Natural killer cell (primary cell): ENCODE results near the gene ETV6. TPM values are rescaled to one million over a fixed set of nuclear protein-coding genes. Genes with fewer than 3 reads are reported as not detected.

Experiments used
- ATAC-seq, 3 donors: fragments of 150-1000 bp in 2 of 3; fragments of 200-7000 bp in 1 of 3; cut with Tn5 transposase; 1 replicate in 1 of 3; 2 replicates in 2 of 3; pipeline ENCODE4 v1.10.0; 2021; ENCODE audit warnings: mild to moderate bottlenecking in 2 of 3, moderate library complexity in 2 of 3
- DNase-seq, 2 donors: peaks; one replicate each; pipeline versions ENCODE4 v3.0.0 to v3.0.0-alpha.2; 2013 to 2021; ENCODE audit warnings: mixed read lengths in 1 of 2
- H3K27ac ChIP-seq: one replicate; pipeline ENCODE4 v1.5.1; 2013; ENCODE audit warnings: mild to moderate bottlenecking, low read length
- H3K27me3 ChIP-seq: one replicate; pipeline ENCODE4 v1.6.1; 2013; ENCODE audit warnings: low read length; ENCODE audit not compliant: control insufficient read depth, insufficient read depth
- H3K36me3 ChIP-seq: one replicate; pipeline ENCODE4 v1.6.1; 2013; ENCODE audit warnings: low read length; ENCODE audit not compliant: control insufficient read depth, insufficient read depth
- H3K4me1 ChIP-seq: one replicate; pipeline ENCODE4 v1.6.1; 2013; ENCODE audit warnings: low read length; ENCODE audit not compliant: control insufficient read depth, insufficient read depth
- H3K4me3 ChIP-seq: one replicate; pipeline ENCODE4 v1.5.1; 2013; ENCODE audit warnings: low read length
- H3K9me3 ChIP-seq: one replicate; pipeline ENCODE4 v1.6.1; 2013; ENCODE audit warnings: low read length; ENCODE audit not compliant: control insufficient read depth, insufficient read depth
- H3K27ac Mint-ChIP-seq, 2 donors: one replicate each; pipeline ENCODE4 v1.8.0; 2022; ENCODE audit warnings: mild to moderate bottlenecking in 2 of 2, mixed read lengths in 2 of 2, moderate library complexity in 1 of 2
- H3K27me3 Mint-ChIP-seq, 2 donors: one replicate each; pipeline ENCODE4 v1.8.0; 2022; ENCODE audit warnings: low read depth in 2 of 2, mixed read lengths in 2 of 2
- H3K36me3 Mint-ChIP-seq: one replicate; pipeline ENCODE4 v1.8.0; 2022; ENCODE audit warnings: mixed read lengths
- H3K4me1 Mint-ChIP-seq, 2 donors: one replicate each; pipeline ENCODE4 v1.8.0; 2022; ENCODE audit warnings: mixed read lengths in 2 of 2
- H3K4me3 Mint-ChIP-seq: one replicate; pipeline ENCODE4 v1.8.0; 2022; ENCODE audit warnings: mild to moderate bottlenecking, moderate library complexity, mixed read lengths
- H3K9me3 Mint-ChIP-seq, 2 donors: one replicate each; pipeline ENCODE4 v1.8.0; 2022; ENCODE audit warnings: mixed read lengths in 2 of 2
- WGBS: methylation state at CpG from one replicate; pipeline ENCODE4 v1.1.7; 2013; ENCODE audit warnings: missing lambda C conversion rate; ENCODE audit not compliant: insufficient coverage; 5-methylcytosine and 5-hydroxymethylcytosine counted together
- intact Hi-C: fragments of 100-400 bp; cut with micrococcal nuclease; formaldehyde crosslinking; loops from one replicate; pipeline ENCODE4 v1.14.2; 2022
- total RNA-seq, 4 donors: library from RNA; stranded (reverse); fragments of 120-200 nt in 1 of 4; gene quantifications; one replicate each; pipeline versions ENCODE4 v1.2.3 to v1.2.4, GENCODE V29; 2013 to 2022
- TF ChIP-seq, protein P1 (sequence below): fragments of 200-600 bp; IDR thresholded peaks from one replicate; pipeline ENCODE4 v1.8.0; 2022; ENCODE audit warnings: antibody characterized with exemption

The ETV6 gene
- total RNA-seq, 3 donors from 2014 or later (not counting 1 experiment from before 2014, with no cell fraction given): 38.9 to 49.5 (median 40.6) TPM

GRCh38 chr12:11880381-11880780 is 230.9 kb downstream of the ETV6 start:
- H3K36me3 Mint-ChIP-seq: no peaks in the 10 kb centered on the region
- peaks cover 10% of the 10 kb centered on the region for H3K36me3 ChIP-seq

DNA sequence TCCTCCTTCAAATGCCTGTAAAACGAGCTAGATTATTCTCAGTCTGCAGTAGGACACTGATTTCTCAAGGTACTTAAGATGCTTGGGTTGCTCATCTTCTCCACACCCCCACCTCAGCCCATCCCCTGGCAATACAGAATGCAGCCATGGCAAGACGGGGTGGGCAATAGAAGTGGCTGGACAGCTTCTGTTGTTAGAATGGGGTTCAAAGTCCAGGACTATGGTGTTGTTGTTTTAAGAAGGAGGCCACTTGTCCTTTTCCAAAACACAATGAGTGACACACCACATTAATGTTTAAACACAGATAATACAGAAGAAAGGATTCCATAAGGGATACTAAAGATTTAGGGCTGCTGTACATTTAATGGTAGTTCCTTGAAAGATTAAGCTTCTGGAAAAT is 232.4 kb downstream of the ETV6 start:
- H3K27me3 ChIP-seq: no peaks in the 10 kb centered on the region
- H3K27ac Mint-ChIP-seq: no peak overlapping the region
- H3K9me3 Mint-ChIP-seq: no peaks in the 10 kb centered on the region
- no peak overlapping the region for H3K27ac ChIP-seq
- no peak overlapping the region for H3K4me3 ChIP-seq
- H3K4me1 Mint-ChIP-seq: peaks cover 7 to 13% of the 10 kb centered on the region in 2 donors
- WGBS: 76% methylated on average over 1 of the region's 2 CpGs
- H3K27me3 Mint-ChIP-seq: no peaks in the 10 kb centered on the region
- H3K9me3 ChIP-seq: no peaks in the 10 kb centered on the region
- H3K36me3 ChIP-seq: peaks cover 24% of the 10 kb centered on the region
- H3K36me3 Mint-ChIP-seq: no peaks in the 10 kb centered on the region
- ATAC-seq (no peak), DNase-seq (no peak)
- intact Hi-C loops: no loop called here
- no peak overlapping the region for H3K4me3 Mint-ChIP-seq
- no peaks in the 10 kb centered on the region for H3K4me1 ChIP-seq
- TF ChIP-seq, protein P1, sequence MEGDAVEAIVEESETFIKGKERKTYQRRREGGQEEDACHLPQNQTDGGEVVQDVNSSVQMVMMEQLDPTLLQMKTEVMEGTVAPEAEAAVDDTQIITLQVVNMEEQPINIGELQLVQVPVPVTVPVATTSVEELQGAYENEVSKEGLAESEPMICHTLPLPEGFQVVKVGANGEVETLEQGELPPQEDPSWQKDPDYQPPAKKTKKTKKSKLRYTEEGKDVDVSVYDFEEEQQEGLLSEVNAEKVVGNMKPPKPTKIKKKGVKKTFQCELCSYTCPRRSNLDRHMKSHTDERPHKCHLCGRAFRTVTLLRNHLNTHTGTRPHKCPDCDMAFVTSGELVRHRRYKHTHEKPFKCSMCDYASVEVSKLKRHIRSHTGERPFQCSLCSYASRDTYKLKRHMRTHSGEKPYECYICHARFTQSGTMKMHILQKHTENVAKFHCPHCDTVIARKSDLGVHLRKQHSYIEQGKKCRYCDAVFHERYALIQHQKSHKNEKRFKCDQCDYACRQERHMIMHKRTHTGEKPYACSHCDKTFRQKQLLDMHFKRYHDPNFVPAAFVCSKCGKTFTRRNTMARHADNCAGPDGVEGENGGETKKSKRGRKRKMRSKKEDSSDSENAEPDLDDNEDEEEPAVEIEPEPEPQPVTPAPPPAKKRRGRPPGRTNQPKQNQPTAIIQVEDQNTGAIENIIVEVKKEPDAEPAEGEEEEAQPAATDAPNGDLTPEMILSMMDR: no peak

More at GRCh38 chr12:11880381-11880780, 230.9 kb downstream of the ETV6 start:
- no peak overlapping the region for H3K27ac ChIP-seq
- DNase-seq (no peak), ATAC-seq (no peak)
- Mint-ChIP-seq H3K27me3 (no peaks in the 10 kb centered on the region), H3K4me1 (peaks cover 20 to 26% of the 10 kb centered on the region in 2 donors), H3K27ac (no peak overlapping the region), H3K9me3 (no peaks in the 10 kb centered on the region), H3K4me3 (no peak overlapping the region)
- 75% methylated on average over 7 of the region's 7 CpGs for WGBS
- no peaks in the 10 kb centered on the region for H3K9me3 ChIP-seq
- H3K4me1 ChIP-seq: no peaks in the 10 kb centered on the region
- TF ChIP-seq, protein P1: no peak
- H3K4me3 ChIP-seq: no peak overlapping the region
- H3K27me3 ChIP-seq: no peaks in the 10 kb centered on the region
- intact Hi-C loops: no loop called here

DNA sequence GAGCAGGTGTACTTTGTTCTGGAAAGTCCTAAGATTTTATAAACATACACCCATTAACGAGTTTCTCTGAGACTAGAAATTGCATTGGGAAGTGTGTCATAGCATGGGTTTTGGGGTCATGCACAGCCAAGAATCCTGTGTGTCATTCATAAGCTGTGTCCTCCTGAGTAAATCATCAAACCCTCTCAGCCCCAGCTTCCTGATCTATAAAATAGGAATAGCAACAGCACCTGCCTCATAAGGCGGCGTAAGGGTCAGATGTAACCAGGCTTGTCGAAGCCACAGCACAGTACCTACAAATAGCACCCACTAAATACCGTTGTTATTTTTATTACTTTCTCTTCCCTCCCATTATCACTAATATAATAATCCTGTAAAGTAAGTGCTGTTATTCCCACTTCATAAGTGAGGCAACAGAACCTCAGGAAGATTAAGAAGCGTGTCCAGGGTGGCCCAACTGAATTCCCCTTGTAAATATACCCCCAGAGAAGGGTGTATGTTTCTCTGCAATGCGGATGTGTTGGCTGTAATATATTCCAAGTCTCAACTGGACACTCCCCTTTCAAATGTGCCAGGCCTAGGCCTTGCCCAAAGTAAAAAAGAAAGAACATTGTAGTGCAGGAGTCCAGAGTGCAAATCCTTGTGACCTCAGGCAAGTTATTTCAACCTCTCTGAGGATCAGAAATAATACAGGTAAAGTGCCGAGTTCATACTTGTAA is 233.0 kb downstream of the ETV6 start:
- no peaks in the 10 kb centered on the region for H3K9me3 ChIP-seq
- intact Hi-C loops: no loop called here
- no peak overlapping the region for H3K27ac ChIP-seq
- no peak overlapping the region for H3K27ac Mint-ChIP-seq
- no peaks in the 10 kb centered on the region for H3K27me3 Mint-ChIP-seq
- H3K27me3 ChIP-seq: no peaks in the 10 kb centered on the region
- TF ChIP-seq, protein P1: no peak
- WGBS: 69% methylated on average over 6 of the region's 8 CpGs
- no peak overlapping the region for H3K4me3 Mint-ChIP-seq
- no peaks in the 10 kb centered on the region for H3K9me3 Mint-ChIP-seq
- peaks cover 24% of the 10 kb centered on the region for H3K36me3 ChIP-seq
- H3K4me1 ChIP-seq: no peaks in the 10 kb centered on the region
- H3K4me1 Mint-ChIP-seq: peaks cover under 1 to 13% of the 10 kb centered on the region in 2 donors
- no peak for ATAC-seq
- H3K4me3 ChIP-seq: no peak overlapping the region
- no peak for DNase-seq
- no peaks in the 10 kb centered on the region for H3K36me3 Mint-ChIP-seq

DNA sequence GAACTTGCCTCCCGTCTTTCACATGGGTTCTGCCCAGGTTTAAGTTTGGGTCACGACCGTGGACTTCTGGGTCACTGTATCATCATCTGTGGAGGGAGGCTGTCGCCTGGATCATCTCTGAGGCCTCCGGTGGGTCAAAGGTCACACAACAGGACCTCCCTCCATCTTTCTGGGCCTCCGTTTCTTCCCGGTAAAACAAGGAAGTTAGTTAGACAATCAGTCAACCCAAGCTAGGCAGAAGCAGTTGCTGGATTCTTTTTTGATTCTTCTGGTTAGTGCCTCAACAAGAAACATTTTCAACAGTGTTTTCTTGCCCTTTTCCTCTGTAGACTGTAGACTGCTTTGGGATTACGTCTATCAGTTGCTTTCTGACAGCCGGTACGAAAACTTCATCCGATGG is 234.6 kb downstream of the ETV6 start:
- Mint-ChIP-seq H3K9me3 (no peaks in the 10 kb centered on the region), H3K27me3 (no peaks in the 10 kb centered on the region), H3K27ac (peak overlapping the region in 1 of 2 donors; percentile 15), H3K36me3 (peaks cover 8% of the 10 kb centered on the region), H3K4me3 (no peak overlapping the region), H3K4me1 (peaks cover 1 to 12% of the 10 kb centered on the region in 2 donors)
- TF ChIP-seq, protein P1: no peak
- ATAC-seq: no peak
- H3K36me3 ChIP-seq: peaks cover 29% of the 10 kb centered on the region
- intact Hi-C loops: no loop called here
- no peaks in the 10 kb centered on the region for H3K27me3 ChIP-seq
- H3K4me3 ChIP-seq: no peak overlapping the region
- no peaks in the 10 kb centered on the region for H3K9me3 ChIP-seq
- no peak for DNase-seq
- 93% methylated on average over 11 of the region's 11 CpGs for WGBS
- no peaks in the 10 kb centered on the region for H3K4me1 ChIP-seq
- no peak overlapping the region for H3K27ac ChIP-seq
